Fibroblast of lung (primary cell): ENCODE measurements around the gene JADE2. TPM values are rescaled to one million over a fixed set of nuclear protein-coding genes. Genes with fewer than 3 reads are reported as not detected.
"Not testable (repeated sequence)": the region's sequence is repeated elsewhere in the genome, so short reads cannot be mapped to it uniquely, and the experiment has no call there.

ENCODE experiments used
- DNase-seq, 2 donors: peaks; one replicate each; pipeline versions ENCODE4 v3.0.0 to v3.0.0-alpha.2; 2010; ENCODE audit warnings: low read depth in 2 of 2
- H2AFZ ChIP-seq: 2 replicates; pipeline ENCODE4 v1.5.1; 2012; ENCODE audit warnings: low read length, control low read depth, inconsistent platforms
- H3K27ac ChIP-seq: 2 replicates; pipeline ENCODE4 v1.5.1; 2011; ENCODE audit warnings: low read length, control low read depth; ENCODE audit not compliant: insufficient read depth
- H3K27me3 ChIP-seq: 2 replicates; pipeline ENCODE4 v1.5.1; 2011; ENCODE audit warnings: mild to moderate bottlenecking, low read length; ENCODE audit not compliant: control insufficient read depth, insufficient read depth
- H3K36me3 ChIP-seq: 2 replicates; pipeline ENCODE4 v1.5.1; 2011; ENCODE audit warnings: low read length; ENCODE audit not compliant: control insufficient read depth, insufficient read depth
- H3K4me1 ChIP-seq: 2 replicates; pipeline ENCODE4 v1.5.1; 2011; ENCODE audit warnings: low read length; ENCODE audit not compliant: control insufficient read depth, insufficient read depth; ENCODE audit errors: extremely low read depth
- H3K4me2 ChIP-seq: 2 replicates; pipeline ENCODE4 v1.5.1; 2011; ENCODE audit warnings: low read length, control low read depth; ENCODE audit not compliant: insufficient read depth; ENCODE audit errors: extremely low read depth
- H3K4me3 ChIP-seq, 4 experiments: fragments of 200-600 bp in 1 of 4; sonication (generic) in 1 of 4; replicated peaks in 1 of 4; 2 replicates each; pipeline ENCODE4 v1.5.1; 2011 to 2016; ENCODE audit warnings: low read length in 4 of 4, low read depth in 3 of 4, mild to moderate bottlenecking in 3 of 4, control low read depth in 2 of 4, inconsistent platforms in 1 of 4, mixed read lengths in 1 of 4; ENCODE audit not compliant: insufficient read depth in 1 of 4; ENCODE audit errors: control extremely low read depth in 1 of 4
- H3K79me2 ChIP-seq: 2 replicates; pipeline ENCODE4 v1.5.1; 2012; ENCODE audit warnings: mild to moderate bottlenecking, low read length, inconsistent platforms; ENCODE audit not compliant: control insufficient read depth, insufficient read depth
- H3K9ac ChIP-seq: 2 replicates; pipeline ENCODE4 v1.5.1; 2011; ENCODE audit warnings: mild to moderate bottlenecking, low read length, control low read depth; ENCODE audit not compliant: insufficient read depth
- H3K9me3 ChIP-seq: 2 replicates; pipeline ENCODE4 v1.5.1; 2012; ENCODE audit warnings: low read depth, low read length; ENCODE audit not compliant: control insufficient read depth, insufficient read depth
- H4K20me1 ChIP-seq: 2 replicates; pipeline ENCODE4 v1.5.1; 2011; ENCODE audit warnings: low read length; ENCODE audit not compliant: control insufficient read depth, insufficient read depth; ENCODE audit errors: extremely low read depth
- EZH2 ChIP-seq: IDR thresholded peaks from 2 replicates; pipeline ENCODE4 v1.5.1; 2012; ENCODE audit warnings: low read length, control low read depth, mild to moderate bottlenecking; ENCODE audit errors: missing control alignments
- polyA plus RNA-seq, 2 donors: library from polyadenylated mRNA; depleted of rRNA in 1 of 2; stranded (reverse) in 1 of 2; unstranded in 1 of 2; fragments of >200 nt; gene quantifications; 2 replicates each; pipeline ENCODE4 v1.2.1, GENCODE V29; 2011 to 2012; ENCODE audit warnings: missing spikeins in 1 of 2
- total RNA-seq: library from RNA; depleted of rRNA; stranded (reverse); fragments of >200 nt; gene quantifications from 2 replicates; pipeline ENCODE4 v1.2.1, GENCODE V29; 2014
- TF ChIP-seq, protein P1 (sequence below), 2 donors: IDR thresholded peaks in 1 of 2; conservative IDR thresholded peaks in 1 of 2; 1 replicate in 1 of 2; 2 replicates in 1 of 2; pipeline ENCODE4 v1.5.1; 2011 to 2012; ENCODE audit warnings: low read length in 2 of 2, control low read depth in 1 of 2, inconsistent platforms in 1 of 2, low read depth in 1 of 2, mild to moderate bottlenecking in 1 of 2

Gene JADE2
- total and polyA plus RNA-seq, 2 donors (not counting 1 experiment from before 2014, with no cell fraction given): 10.0 to 45.9 TPM

DNA sequence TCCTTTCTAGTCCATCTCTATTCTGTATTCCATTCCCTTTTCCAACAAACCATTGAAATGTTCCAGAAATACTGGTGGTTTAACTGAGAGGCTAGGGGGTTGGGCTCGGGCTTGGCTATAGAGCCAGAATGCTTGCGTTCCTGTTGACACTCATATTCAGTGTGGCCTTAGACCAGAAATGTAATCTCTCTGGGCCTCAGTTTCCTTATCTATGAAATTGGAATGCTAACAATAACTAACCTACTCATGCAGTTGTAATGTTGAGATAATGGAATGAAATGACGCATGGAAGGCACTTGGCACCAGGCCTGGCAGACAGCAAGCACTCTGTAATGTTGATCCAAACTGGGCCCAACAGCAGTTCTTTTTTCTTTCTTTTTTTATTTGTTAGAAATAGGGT is 26.8 kb downstream of the JADE2 start:
- Histone ChIP-seq H3K9me3 (no peaks in the 10 kb centered on the region), H3K36me3 (peaks cover 11% of the 10 kb centered on the region), H2AFZ (no peak overlapping the region), H3K4me2 (peak overlapping the region; percentile 52), H3K4me3 (no peak overlapping the region), H3K9ac (no peak overlapping the region), H4K20me1 (no peaks in the 10 kb centered on the region), H3K27me3 (no peaks in the 10 kb centered on the region), H3K4me1 (peaks cover 80% of the 10 kb centered on the region), H3K79me2 (peaks cover 12% of the 10 kb centered on the region), H3K27ac (peak overlapping the region; percentile 91)
- TF ChIP-seq, protein P1, sequence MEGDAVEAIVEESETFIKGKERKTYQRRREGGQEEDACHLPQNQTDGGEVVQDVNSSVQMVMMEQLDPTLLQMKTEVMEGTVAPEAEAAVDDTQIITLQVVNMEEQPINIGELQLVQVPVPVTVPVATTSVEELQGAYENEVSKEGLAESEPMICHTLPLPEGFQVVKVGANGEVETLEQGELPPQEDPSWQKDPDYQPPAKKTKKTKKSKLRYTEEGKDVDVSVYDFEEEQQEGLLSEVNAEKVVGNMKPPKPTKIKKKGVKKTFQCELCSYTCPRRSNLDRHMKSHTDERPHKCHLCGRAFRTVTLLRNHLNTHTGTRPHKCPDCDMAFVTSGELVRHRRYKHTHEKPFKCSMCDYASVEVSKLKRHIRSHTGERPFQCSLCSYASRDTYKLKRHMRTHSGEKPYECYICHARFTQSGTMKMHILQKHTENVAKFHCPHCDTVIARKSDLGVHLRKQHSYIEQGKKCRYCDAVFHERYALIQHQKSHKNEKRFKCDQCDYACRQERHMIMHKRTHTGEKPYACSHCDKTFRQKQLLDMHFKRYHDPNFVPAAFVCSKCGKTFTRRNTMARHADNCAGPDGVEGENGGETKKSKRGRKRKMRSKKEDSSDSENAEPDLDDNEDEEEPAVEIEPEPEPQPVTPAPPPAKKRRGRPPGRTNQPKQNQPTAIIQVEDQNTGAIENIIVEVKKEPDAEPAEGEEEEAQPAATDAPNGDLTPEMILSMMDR (conservative IDR thresholded peaks at IDR 0.05 in 1 of 2, IDR thresholded peaks at IDR 0.05 in 1 of 2; ENCODE audit: low read depth in 1 of 2, low read length in 2 of 2): no peak
- no peak for TF ChIP-seq EZH2
- peak; percentile 97 to 99 for DNase-seq

DNA sequence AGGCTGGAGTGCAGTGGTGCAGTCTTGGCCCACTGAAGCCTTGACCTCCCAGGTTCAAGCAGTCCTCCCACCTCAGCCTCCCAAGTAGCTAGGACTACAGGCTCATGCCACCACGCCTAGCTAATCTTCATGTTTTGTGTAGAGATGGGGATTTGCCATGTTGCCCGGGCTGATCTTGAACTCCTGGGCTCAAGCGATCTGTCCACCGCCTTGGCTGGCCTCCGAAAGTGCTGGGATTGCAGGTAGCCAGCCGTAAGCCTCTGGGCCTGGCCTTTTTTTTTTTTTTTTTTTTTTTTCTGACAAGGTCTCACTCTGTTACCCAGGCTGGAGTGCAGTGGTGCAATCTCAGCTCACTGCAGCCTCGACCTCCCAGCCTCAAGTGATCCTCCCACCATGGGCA is 27.2 kb downstream of the JADE2 start:
- not testable (repeated sequence) for H4K20me1 ChIP-seq, H3K9ac ChIP-seq, H3K9me3 ChIP-seq, H3K27me3 ChIP-seq, DNase-seq, H3K4me3 ChIP-seq, H2AFZ ChIP-seq
- H3K79me2 ChIP-seq: peaks cover 12% of the 10 kb centered on the region
- peak overlapping the region; percentile 91 for H3K27ac ChIP-seq
- peak overlapping the region; percentile 52 for H3K4me2 ChIP-seq
- H3K36me3 ChIP-seq: peaks cover 11% of the 10 kb centered on the region
- H3K4me1 ChIP-seq: peaks cover 79% of the 10 kb centered on the region

DNA sequence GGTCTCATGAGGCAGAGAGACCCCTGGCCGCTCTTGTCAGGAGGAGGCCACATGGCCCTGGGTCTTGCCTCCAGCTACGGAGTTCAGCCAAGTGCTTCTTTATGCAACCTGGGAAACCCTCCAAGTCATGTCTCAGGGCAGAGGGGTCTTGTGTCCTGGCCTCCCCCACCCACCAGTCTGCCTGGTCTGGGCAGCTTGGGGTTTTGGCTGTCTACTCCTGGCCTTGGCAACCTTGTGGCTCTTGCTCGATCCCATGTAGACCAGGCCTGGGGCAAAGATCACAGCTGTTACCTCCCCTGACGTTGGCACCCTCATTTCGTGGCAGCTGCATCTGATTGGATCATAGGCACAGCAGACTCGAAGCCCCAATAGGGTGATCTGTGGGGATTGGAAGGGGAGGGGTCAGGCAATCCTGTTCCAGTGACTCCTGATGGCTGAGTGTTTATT is 28.4 kb downstream of the JADE2 start:
- Histone ChIP-seq H3K27ac (peak overlapping the region; percentile 68), H3K79me2 (peaks cover 9% of the 10 kb centered on the region), H4K20me1 (no peaks in the 10 kb centered on the region), H3K9me3 (no peaks in the 10 kb centered on the region), H3K36me3 (peaks cover 7% of the 10 kb centered on the region), H2AFZ (no peak overlapping the region), H3K27me3 (no peaks in the 10 kb centered on the region), H3K4me2 (no peak overlapping the region), H3K4me3 (no peak overlapping the region), H3K4me1 (peaks cover 68% of the 10 kb centered on the region), H3K9ac (no peak overlapping the region)
- TF ChIP-seq, protein P1 (conservative IDR thresholded peaks at IDR 0.05 in 1 of 2, IDR thresholded peaks at IDR 0.05 in 1 of 2; ENCODE audit: low read depth in 1 of 2, low read length in 2 of 2): no peak
- no peak for TF ChIP-seq EZH2
- DNase-seq: peak in 1 of 2 donors; percentile 46
